Activated CD4-positive, alpha-beta T cell treated with anti-CD3 and anti-CD28 coated beads for 36 hours (primary cell): ENCODE results near the gene RNPEPL1. TPM values are rescaled to one million over a fixed set of nuclear protein-coding genes. Genes with fewer than 3 reads are reported as not detected.
A peak's percentile ranks its signal among the peaks of the same experiment; 100 is the strongest.

ENCODE experiments used
- ATAC-seq: fragments of 200-7000 bp; cut with Tn5 transposase; one replicate; pipeline ENCODE4 v1.10.0; 2021; ENCODE audit warnings: mild to moderate bottlenecking, moderate library complexity
- CTCF ChIA-PET: fragments of 350-600 bp; sonication (Branson Sonifier 250); formaldehyde crosslinking; loops from one replicate; lab custom pipeline; 2021; ENCODE audit warnings: antibody characterized with exemption; lab: Charles Lee
- POLR2A ChIA-PET: fragments of 350-600 bp; sonication (Branson Sonifier 250); formaldehyde crosslinking; loops from one replicate; lab custom pipeline; 2021; ENCODE audit warnings: antibody characterized with exemption, inconsistent platforms; lab: Charles Lee
- DNase-seq: peaks from one replicate; pipeline ENCODE4 v3.0.0-alpha.2; 2020
- H3K27ac Mint-ChIP-seq: one replicate; pipeline ENCODE4 v1.8.0; 2021; ENCODE audit warnings: mixed read lengths
- H3K27me3 Mint-ChIP-seq: one replicate; pipeline ENCODE4 v1.8.0; 2021; ENCODE audit warnings: mixed read lengths
- H3K36me3 Mint-ChIP-seq: one replicate; pipeline ENCODE4 v1.8.0; 2021; ENCODE audit warnings: low read depth, mixed read lengths
- H3K4me1 Mint-ChIP-seq: one replicate; pipeline ENCODE4 v1.8.0; 2021; ENCODE audit warnings: mixed read lengths
- H3K4me3 Mint-ChIP-seq: one replicate; pipeline ENCODE4 v1.8.0; 2021; ENCODE audit warnings: mild to moderate bottlenecking, moderate library complexity, mixed read lengths
- H3K9me3 Mint-ChIP-seq: one replicate; pipeline ENCODE4 v1.8.0; 2021; ENCODE audit warnings: low read depth, mixed read lengths
- intact Hi-C, 2 experiments: fragments of 100-400 bp; cut with DNase I in 1 of 2; cut with micrococcal nuclease in 1 of 2; formaldehyde crosslinking; loops; one replicate each; pipeline versions ENCODE4 v1.14.2 to v1.15.1; 2022 to 2024; cut with DNase I, micrococcal nuclease
- total RNA-seq, 2 experiments: library from RNA; stranded (reverse); gene quantifications; one replicate each; pipeline ENCODE4 v1.2.3, GENCODE V29; 2021

The RNPEPL1 gene
- total RNA-seq, 2 experiments from 2014 or later: 35.7 to 43.8 TPM

DNA sequence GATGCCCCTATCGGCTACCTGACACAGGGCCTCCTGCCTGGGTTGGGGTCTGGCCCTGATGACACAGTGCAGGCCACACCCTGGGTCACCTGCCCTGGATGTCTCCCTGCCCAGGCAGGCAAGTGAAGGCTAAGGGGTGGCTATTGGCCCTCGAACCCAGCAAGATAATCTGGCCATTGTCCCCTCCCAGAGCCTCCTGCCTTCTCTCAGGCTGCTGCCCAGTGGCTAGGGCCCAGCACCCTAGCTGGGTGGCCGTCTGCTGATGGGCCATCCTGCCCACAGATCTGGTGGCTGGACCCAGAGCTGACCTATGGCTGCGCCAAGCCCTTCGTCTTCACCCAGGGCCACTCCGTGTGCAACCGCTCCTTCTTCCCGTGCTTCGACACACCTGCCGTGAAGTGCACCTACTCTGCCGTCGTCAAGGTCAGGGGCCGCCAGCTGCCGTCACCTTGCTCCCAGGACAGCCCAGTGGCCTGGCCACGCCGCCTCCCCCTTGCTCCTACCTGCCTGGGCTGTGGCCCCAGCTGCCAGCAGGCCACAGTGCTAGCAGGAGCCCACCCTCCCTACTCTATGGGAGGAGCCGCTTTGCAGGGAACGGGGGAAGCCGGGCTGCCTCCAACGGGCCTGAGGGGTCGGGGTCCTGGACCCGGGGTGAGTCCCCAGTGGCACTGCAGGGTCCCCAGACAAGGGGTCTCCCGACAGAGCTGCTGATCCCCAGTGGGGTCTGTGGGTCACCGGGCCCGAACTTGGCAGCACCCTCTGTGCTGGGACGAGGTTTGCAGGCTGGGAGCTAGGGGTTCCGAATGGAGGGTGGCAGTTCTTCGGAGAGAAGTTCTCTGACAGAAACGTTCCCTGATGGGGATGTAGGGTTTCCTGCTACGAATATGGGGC, 4.1 kb downstream of the RNPEPL1 start:
- no peaks in the 10 kb centered on the region for H3K9me3 Mint-ChIP-seq
- ChIA-PET CTCF (no interaction called here), POLR2A (no interaction called here)
- no peak overlapping the region for H3K4me3 Mint-ChIP-seq
- no peak overlapping the region for H3K27ac Mint-ChIP-seq
- intact Hi-C loops: no loop called here
- peak; percentile 1 for DNase-seq
- peaks cover 3% of the 10 kb centered on the region for H3K36me3 Mint-ChIP-seq
- peaks cover 23% of the 10 kb centered on the region for H3K4me1 Mint-ChIP-seq
- no peaks in the 10 kb centered on the region for H3K27me3 Mint-ChIP-seq
- no peak for ATAC-seq

DNA sequence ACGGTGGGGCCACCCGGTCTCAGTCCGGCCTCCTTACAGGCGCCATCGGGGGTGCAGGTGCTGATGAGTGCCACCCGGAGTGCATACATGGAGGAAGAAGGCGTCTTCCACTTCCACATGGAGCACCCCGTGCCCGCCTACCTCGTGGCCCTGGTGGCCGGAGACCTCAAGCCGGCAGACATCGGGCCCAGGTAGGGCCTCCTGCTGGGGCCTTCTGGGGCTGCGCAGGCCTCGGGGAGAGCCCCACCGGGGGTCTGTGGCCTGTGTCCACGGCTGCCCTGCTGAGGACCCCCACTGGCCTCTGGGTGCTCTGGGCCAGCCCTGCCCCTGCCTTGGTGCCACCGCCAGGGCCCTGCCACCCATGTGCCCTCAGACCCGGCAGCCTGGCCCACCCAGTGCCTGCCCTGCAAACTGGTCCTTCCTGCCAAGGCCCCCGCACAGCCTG, 4.8 kb downstream of the RNPEPL1 start:
- ATAC-seq: no peak
- no peaks in the 10 kb centered on the region for H3K27me3 Mint-ChIP-seq
- DNase-seq: no peak
- ChIA-PET CTCF (no interaction called here), POLR2A (interaction anchor here (0.8 kb wide), 1 partner anchor 13 kb away, joined by 5 read pairs; the partner anchor contains the start of gene CAPN10)
- peaks cover 6% of the 10 kb centered on the region for H3K36me3 Mint-ChIP-seq
- H3K4me3 Mint-ChIP-seq: no peak overlapping the region
- intact Hi-C loops: no loop called here
- H3K4me1 Mint-ChIP-seq: peaks cover 23% of the 10 kb centered on the region
- no peak overlapping the region for H3K27ac Mint-ChIP-seq
- no peaks in the 10 kb centered on the region for H3K9me3 Mint-ChIP-seq

DNA sequence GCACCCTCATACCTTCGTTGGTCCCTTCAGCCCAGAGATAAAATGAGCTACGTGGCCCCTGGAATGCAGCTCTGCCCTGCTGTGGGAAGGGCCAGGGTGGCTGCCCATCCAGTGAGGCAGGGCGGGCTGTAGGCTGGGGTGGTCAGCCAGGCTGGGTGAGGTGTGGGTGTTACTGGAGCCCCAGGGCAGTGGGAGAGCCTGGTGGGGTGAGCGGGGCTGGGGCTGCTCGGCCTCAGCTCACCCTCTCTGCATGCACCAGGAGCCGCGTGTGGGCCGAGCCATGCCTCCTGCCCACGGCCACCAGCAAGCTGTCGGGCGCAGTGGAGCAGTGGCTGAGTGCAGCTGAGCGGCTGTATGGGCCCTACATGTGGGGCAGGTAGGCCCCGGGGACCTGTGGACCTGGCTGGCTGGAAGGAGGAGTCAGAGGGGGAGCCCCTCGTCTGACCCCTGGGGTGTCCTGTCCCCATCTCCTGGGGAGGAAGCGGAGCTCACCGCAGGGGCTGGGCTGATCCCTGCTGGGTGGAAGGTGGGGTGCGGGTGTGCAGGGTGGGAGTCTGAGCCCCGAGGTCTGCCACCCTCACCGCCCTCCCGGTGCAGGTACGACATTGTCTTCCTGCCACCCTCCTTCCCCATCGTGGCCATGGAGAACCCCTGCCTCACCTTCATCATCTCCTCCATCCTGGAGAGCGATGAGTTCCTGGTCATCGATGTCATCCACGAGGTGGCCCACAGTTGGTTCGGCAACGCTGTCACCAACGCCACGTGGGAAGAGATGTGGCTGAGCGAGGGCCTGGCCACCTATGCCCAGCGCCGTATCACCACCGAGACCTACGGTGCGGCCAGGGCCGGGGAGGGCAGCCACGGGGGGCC, 5.5 kb downstream of the RNPEPL1 start:
- intact Hi-C loops: no loop called here
- no peak overlapping the region for H3K27ac Mint-ChIP-seq
- H3K27me3 Mint-ChIP-seq: no peaks in the 10 kb centered on the region
- CTCF ChIA-PET: no interaction called here
- H3K4me1 Mint-ChIP-seq: peaks cover 25% of the 10 kb centered on the region
- DNase-seq (no peak), ATAC-seq (no peak)
- POLR2A ChIA-PET: interaction anchor here (0.8 kb wide), 1 partner anchor 12 kb away, joined by 5 read pairs; the partner anchor contains the start of gene CAPN10
- no peak overlapping the region for H3K4me3 Mint-ChIP-seq
- H3K36me3 Mint-ChIP-seq: peaks cover 6% of the 10 kb centered on the region
- no peaks in the 10 kb centered on the region for H3K9me3 Mint-ChIP-seq

DNA sequence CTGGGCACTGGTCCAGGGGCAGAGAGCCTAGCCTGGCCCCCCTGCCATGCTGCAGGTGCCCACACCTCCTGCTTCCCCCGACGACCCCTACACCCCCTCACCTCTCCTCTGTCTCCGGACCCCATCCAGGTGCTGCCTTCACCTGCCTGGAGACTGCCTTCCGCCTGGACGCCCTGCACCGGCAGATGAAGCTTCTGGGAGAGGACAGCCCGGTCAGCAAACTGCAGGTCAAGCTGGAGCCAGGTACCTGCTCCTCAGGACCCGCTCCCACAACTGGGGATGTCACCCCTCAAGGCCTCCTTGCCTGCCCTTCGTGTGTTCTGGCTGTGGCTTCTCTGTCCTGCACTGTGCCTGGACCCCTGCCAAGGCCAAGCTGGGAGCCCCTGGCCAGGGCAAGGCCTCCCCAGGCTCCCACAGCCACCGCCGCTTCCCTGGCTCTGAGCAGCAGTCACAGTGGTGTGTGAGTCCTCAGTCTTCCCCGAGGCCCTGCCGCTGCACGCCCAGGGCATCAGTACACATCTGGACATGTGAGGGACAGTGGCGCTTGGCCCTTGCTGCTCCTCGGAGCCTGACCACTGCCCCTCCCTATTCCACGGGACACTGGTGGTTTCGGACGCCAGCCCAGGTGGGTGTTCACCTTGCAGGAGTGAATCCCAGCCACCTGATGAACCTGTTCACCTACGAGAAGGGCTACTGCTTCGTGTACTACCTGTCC, 6.3 kb downstream of the RNPEPL1 start:
- peaks cover 29% of the 10 kb centered on the region for H3K4me1 Mint-ChIP-seq
- no peak for DNase-seq

DNA sequence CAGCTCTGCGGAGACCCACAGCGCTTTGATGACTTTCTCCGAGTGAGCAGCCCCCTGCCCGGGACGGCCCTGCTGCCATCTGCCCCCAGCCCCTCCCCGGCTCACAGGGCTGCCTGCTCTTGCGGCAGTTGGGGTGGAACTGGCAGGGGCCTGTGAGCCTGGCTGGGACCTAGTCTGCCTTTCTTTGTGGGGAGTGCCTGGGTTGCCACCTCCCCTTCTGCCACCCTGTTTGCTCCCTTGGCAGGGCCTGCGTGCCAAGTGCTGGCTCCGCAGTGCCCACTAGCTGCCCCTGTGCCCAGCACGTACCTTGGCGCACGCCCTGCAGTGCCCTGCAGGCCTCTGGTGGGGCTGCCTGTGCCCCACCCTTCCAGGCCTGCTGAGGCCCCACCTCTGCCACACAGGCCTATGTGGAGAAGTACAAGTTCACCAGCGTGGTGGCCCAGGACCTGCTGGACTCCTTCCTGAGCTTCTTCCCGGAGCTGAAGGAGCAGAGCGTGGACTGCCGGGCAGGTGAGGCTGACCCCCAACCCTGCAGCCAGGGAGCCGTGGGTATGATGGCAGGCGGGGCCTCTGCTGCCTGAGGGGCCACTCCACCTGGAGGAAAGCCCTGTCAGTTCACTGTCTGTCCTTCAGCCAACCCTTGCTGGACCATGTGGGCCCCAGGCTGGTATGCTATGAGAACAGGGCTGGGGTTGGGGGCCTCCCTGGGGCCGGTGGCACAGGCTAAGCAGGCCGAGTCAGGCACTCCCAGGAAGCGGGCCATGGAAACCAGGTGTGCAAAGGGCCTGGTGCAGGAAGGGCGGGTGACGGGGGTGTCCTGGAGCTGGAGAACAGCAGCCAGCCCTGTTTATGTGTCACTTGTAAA, 7.0 kb downstream of the RNPEPL1 start:
- no peak for ATAC-seq
- CTCF ChIA-PET: interaction anchor here (1.4 kb wide), 1 partner anchor 10 kb away, joined by 3 read pairs; no protein-coding TSS in a partner anchor
- Mint-ChIP-seq H3K4me3 (no peak overlapping the region), H3K9me3 (no peaks in the 10 kb centered on the region), H3K36me3 (peaks cover 11% of the 10 kb centered on the region), H3K27ac (no peak overlapping the region), H3K4me1 (peaks cover 29% of the 10 kb centered on the region), H3K27me3 (no peaks in the 10 kb centered on the region)
- DNase-seq: no peak
- POLR2A ChIA-PET: no interaction called here
- intact Hi-C loops: no loop called here

More for the DNA sequence above, 6.3 kb downstream of the RNPEPL1 start:
- Mint-ChIP-seq H3K36me3 (peaks cover 6% of the 10 kb centered on the region), H3K27ac (no peak overlapping the region), H3K9me3 (no peaks in the 10 kb centered on the region), H3K4me3 (no peak overlapping the region), H3K27me3 (no peaks in the 10 kb centered on the region)
- intact Hi-C loops: no loop called here
- no peak for ATAC-seq
- ChIA-PET POLR2A (no interaction called here), CTCF (interaction anchor here (1.4 kb wide), 1 partner anchor 9 kb away, joined by 3 read pairs; no protein-coding TSS in a partner anchor)

DNA sequence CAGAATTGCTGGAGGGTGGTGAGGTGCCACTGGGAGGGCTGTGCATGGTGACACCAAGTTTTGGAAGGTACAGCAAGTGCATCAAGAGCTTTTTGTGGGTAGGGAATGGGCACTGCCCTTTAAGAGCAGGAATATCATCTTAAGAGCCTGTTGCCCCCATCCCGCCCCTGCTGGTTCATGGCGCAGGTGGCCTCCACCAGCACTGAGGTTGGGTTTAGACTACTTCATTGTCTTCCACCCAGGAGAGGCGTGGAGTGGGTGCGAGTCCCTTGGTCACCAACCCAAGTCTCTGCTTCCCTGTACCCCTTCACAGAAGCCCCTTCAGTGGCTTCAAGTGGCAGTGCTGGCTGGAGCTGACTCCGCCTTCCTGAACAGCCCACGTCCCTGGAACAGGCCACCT, 7.8 kb downstream of the RNPEPL1 start:
- no peak overlapping the region for H3K4me3 Mint-ChIP-seq
- H3K27me3 Mint-ChIP-seq: no peaks in the 10 kb centered on the region
- DNase-seq (no peak), ATAC-seq (no peak)
- POLR2A ChIA-PET: no interaction called here
- H3K4me1 Mint-ChIP-seq: peaks cover 26% of the 10 kb centered on the region
- no peak overlapping the region for H3K27ac Mint-ChIP-seq
- intact Hi-C loops: no loop called here
- no peaks in the 10 kb centered on the region for H3K9me3 Mint-ChIP-seq
- CTCF ChIA-PET: no interaction called here
- peaks cover 13% of the 10 kb centered on the region for H3K36me3 Mint-ChIP-seq

DNA sequence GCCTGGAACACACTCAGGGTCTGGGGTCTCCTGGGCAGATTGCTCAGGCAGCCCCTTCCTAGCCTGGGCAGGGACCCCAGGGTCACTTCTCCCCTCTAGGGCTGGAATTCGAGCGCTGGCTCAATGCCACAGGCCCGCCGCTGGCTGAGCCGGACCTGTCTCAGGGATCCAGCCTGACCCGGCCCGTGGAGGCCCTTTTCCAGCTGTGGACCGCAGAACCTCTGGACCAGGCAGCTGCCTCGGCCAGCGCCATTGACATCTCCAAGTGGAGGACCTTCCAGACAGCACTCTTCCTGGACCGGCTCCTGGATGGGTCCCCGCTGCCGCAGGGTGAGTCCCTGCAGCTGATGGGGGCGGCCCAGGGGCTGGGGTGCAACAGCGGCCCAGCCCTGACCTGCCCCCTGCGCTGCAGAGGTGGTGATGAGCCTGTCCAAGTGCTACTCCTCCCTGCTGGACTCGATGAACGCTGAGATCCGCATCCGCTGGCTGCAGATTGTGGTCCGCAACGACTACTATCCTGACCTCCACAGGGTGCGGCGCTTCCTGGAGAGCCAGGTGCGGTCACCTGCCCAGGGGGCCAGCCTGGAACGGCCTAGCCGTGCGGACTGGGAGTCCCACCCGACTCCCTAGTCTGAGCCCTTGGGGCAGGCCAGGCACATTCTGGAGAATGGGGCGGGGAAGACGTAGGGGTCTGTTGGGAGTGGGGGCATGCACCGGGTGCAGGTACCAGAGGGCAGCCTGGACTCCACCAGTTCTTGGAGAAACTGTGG, 8.3 kb downstream of the RNPEPL1 start:
- Mint-ChIP-seq H3K27me3 (no peaks in the 10 kb centered on the region), H3K36me3 (peaks cover 16% of the 10 kb centered on the region), H3K4me3 (no peak overlapping the region), H3K9me3 (no peaks in the 10 kb centered on the region), H3K4me1 (peaks cover 22% of the 10 kb centered on the region), H3K27ac (no peak overlapping the region)
- ChIA-PET CTCF (no interaction called here), POLR2A (interaction anchor here (0.6 kb wide), 1 partner anchor 10 kb away, joined by 3 read pairs; no protein-coding TSS in a partner anchor)
- intact Hi-C loops: no loop called here
- DNase-seq: no peak
- ATAC-seq: no peak

DNA sequence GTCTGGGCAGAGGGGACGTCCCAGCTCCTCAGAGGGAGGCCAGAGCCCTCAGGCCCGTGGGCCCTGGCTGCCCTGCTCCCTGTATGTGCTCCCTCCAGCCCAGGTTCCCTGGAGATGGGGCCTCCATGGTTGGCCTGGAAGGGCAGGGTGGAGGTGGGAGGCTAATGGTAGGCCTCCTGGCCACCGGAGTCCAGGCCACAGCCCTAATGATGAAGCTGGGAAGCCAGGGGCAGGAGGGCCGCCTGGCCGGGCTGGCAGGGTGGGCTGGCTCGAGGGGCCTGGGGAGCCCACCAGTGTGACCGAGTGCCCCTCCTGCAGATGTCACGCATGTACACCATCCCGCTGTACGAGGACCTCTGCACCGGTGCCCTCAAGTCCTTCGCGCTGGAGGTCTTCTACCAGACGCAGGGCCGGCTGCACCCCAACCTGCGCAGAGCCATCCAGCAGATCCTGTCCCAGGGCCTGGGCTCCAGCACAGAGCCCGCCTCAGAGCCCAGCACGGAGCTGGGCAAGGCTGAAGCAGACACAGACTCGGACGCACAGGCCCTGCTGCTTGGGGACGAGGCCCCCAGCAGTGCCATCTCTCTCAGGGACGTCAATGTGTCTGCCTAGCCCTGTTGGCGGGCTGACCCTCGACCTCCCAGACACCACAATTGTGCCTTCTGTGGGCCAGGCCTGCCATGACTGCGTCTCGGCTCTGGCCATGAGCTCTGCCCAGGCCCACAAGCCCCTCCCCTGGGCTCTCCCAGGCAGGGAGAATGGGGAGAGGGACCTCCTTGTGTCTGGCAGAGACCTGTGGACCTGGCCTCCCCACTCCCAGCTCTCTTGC, 9.2 kb downstream of the RNPEPL1 start:
- Mint-ChIP-seq H3K4me1 (peaks cover 22% of the 10 kb centered on the region), H3K27ac (no peak overlapping the region), H3K4me3 (no peak overlapping the region), H3K36me3 (peaks cover 19% of the 10 kb centered on the region), H3K27me3 (no peaks in the 10 kb centered on the region), H3K9me3 (no peaks in the 10 kb centered on the region)
- no peak for ATAC-seq
- no peak for DNase-seq
- POLR2A ChIA-PET: interaction anchor here (0.6 kb wide), 1 partner anchor 11 kb away, joined by 3 read pairs; no protein-coding TSS in a partner anchor
- intact Hi-C loops: no loop called here
- CTCF ChIA-PET: interaction anchor here (3.0 kb wide), 1 partner anchor 63 kb away, joined by 8 read pairs; no protein-coding TSS in a partner anchor

DNA sequence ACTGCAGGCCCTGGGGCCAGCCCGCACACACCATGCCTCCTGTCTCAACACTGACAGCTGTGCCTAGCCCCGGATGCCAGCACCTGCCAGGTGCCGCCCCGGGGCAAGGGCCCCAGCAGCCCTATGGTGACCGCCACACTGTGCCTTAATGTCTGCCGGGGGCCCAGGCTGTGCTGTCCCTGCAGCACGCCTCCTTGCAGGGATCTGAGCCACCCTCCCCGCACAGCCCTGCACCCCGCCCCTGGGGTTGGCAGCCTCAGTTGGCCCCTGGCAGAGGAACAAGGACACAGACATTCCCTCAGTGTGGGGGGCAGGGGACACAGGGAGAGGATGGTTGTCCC, 9.8 kb downstream of the RNPEPL1 start:
- ATAC-seq: no peak
- no peak overlapping the region for H3K27ac Mint-ChIP-seq
- H3K9me3 Mint-ChIP-seq: no peaks in the 10 kb centered on the region
- H3K4me3 Mint-ChIP-seq: no peak overlapping the region
- no peaks in the 10 kb centered on the region for H3K27me3 Mint-ChIP-seq
- ChIA-PET CTCF (interaction anchor here (3.0 kb wide), 1 partner anchor 64 kb away, joined by 8 read pairs; no protein-coding TSS in a partner anchor), POLR2A (no interaction called here)
- H3K36me3 Mint-ChIP-seq: peaks cover 19% of the 10 kb centered on the region
- intact Hi-C loops: no loop called here
- DNase-seq: no peak
- H3K4me1 Mint-ChIP-seq: peaks cover 26% of the 10 kb centered on the region
